ENCODE results near the gene JAKMIP1. TPM values are rescaled to one million over a fixed set of nuclear protein-coding genes. Genes with fewer than 3 reads are reported as not detected.

JAKMIP1 gene
- total RNA-seq, 2 experiments from 2014 or later: 4.0 to 5.1 TPM

DNA sequence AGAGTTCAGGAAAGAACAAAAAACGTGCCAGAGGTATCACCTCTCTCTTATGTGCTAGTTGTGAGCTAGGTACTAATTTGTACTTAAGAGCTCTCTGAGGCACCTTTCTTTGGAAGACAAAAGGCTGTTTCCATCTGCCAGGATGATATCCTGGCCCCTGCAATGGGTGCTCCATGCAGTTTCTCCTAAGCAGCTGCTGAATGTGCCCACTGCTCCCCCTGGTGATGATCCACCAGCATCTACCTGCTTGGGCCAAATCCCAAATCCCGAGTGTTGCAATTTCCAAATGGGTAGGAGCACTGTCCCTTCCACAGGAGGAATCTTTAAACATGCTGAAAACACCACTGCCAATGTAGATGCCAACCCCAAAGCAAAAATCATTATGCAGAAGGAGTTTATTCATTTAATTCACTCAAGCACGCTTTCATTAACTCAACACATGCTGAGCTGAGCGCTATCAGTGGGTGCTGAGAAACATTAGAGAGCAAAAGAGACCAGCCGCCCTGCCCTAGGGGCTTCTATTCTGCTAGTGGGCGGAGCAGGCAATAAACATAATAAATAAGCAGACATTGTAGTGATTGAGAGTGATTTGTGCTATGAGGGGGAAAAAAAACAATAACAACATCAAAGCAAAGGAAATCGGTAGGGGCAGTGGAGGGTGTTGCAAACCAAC lies 112.5 kb downstream of the JAKMIP1 start:
- no TSS peak for BruUV-seq (replicated peaks)

DNA sequence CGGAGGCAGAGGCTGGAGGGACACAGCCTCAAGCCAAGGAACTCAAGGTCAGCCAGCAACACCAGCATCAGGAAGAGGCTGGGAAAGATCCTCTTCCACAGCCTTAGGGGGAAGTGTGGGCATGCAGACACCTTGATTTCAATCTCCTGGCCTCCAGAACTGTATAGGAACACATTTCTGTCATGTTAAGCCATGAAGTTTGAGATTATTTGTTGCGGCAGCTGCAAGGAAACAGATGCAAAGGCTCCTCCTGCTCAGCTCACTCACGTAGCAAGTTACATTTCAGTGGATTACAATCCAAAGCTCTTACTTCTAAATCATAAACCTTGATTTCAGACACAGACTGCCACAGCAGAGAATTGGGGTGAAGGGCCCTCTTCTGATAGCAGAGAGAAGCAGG lies 113.5 kb downstream of the JAKMIP1 start:
- ChIA-PET POLR2A (no interaction called here), CTCF (ENCODE audit: unreplicated experiment) (no interaction called here)
- Histone ChIP-seq H3K36me3 (ENCODE audit: insufficient read depth, low read length) (no peaks in the 10 kb centered on the region), H3K4me1 (ENCODE audit: insufficient read depth, low read length, poor library complexity, severe bottlenecking) (no peaks in the 10 kb centered on the region), H3K79me2 (ENCODE audit: insufficient read depth, low read depth, low read length) (no peaks in the 10 kb centered on the region), H3K4me2 (ENCODE audit: low read length) (no peak overlapping the region), H3K27ac (ENCODE audit: low read depth, low read length, poor library complexity, severe bottlenecking) (no peak overlapping the region), H3K9me3 (ENCODE audit: low read length) (no peaks in the 10 kb centered on the region), H4K20me1 (ENCODE audit: insufficient read depth, low read length) (no peaks in the 10 kb centered on the region), H3K9me2 (ENCODE audit: insufficient read depth, low read length) (no peaks in the 10 kb centered on the region), H2AFZ (ENCODE audit: low read length) (no peak overlapping the region), H3K4me3 (ENCODE audit: low read depth, low read length, poor library complexity, severe bottlenecking) (no peak overlapping the region)
- DNase-seq (ENCODE audit: low spot score): no peak
- BruUV-seq (replicated peaks): no TSS peak
- TF ChIP-seq, protein P1, sequence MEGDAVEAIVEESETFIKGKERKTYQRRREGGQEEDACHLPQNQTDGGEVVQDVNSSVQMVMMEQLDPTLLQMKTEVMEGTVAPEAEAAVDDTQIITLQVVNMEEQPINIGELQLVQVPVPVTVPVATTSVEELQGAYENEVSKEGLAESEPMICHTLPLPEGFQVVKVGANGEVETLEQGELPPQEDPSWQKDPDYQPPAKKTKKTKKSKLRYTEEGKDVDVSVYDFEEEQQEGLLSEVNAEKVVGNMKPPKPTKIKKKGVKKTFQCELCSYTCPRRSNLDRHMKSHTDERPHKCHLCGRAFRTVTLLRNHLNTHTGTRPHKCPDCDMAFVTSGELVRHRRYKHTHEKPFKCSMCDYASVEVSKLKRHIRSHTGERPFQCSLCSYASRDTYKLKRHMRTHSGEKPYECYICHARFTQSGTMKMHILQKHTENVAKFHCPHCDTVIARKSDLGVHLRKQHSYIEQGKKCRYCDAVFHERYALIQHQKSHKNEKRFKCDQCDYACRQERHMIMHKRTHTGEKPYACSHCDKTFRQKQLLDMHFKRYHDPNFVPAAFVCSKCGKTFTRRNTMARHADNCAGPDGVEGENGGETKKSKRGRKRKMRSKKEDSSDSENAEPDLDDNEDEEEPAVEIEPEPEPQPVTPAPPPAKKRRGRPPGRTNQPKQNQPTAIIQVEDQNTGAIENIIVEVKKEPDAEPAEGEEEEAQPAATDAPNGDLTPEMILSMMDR (conservative IDR thresholded peaks at IDR 0.05; ENCODE audit: low read length): no peak
- TF ChIP-seq EZH2phosphoT487 (IDR thresholded peaks at IDR 0.05; ENCODE audit: borderline replicate concordance, low read depth, low read length): no peak
- intact Hi-C loops (cut with micrococcal nuclease; ENCODE audit: unreplicated experiment): no loop called here

More for the DNA sequence above, 112.5 kb downstream of the JAKMIP1 start:
- Histone ChIP-seq H3K79me2 (ENCODE audit: insufficient read depth, low read depth, low read length) (no peaks in the 10 kb centered on the region), H3K4me3 (ENCODE audit: low read depth, low read length, poor library complexity, severe bottlenecking) (no peak overlapping the region), H3K9me2 (ENCODE audit: insufficient read depth, low read length) (no peaks in the 10 kb centered on the region), H3K27ac (ENCODE audit: low read depth, low read length, poor library complexity, severe bottlenecking) (no peak overlapping the region), H3K9me3 (ENCODE audit: low read length) (no peaks in the 10 kb centered on the region), H3K4me2 (ENCODE audit: low read length) (no peak overlapping the region), H4K20me1 (ENCODE audit: insufficient read depth, low read length) (no peaks in the 10 kb centered on the region), H2AFZ (ENCODE audit: low read length) (no peak overlapping the region), H3K4me1 (ENCODE audit: insufficient read depth, low read length, poor library complexity, severe bottlenecking) (no peaks in the 10 kb centered on the region), H3K36me3 (ENCODE audit: insufficient read depth, low read length) (no peaks in the 10 kb centered on the region)
- CTCF ChIA-PET (ENCODE audit: unreplicated experiment): no interaction called here
- DNase-seq (ENCODE audit: low spot score): peak; percentile 2
- intact Hi-C loops (cut with micrococcal nuclease; ENCODE audit: unreplicated experiment): no loop called here
- TF ChIP-seq, protein P1 (conservative IDR thresholded peaks at IDR 0.05; ENCODE audit: low read length): peak; percentile 62
- TF ChIP-seq EZH2phosphoT487 (IDR thresholded peaks at IDR 0.05; ENCODE audit: borderline replicate concordance, low read depth, low read length): no peak
- POLR2A ChIA-PET: interaction anchor here (0.6 kb wide), 1 partner anchor 9 kb away, joined by 3 read pairs; no protein-coding TSS in a partner anchor

All from OCI-LY7 (cell line).